ENCODE measurements around the gene SLC1A3.

SLC1A3 gene

DNA sequence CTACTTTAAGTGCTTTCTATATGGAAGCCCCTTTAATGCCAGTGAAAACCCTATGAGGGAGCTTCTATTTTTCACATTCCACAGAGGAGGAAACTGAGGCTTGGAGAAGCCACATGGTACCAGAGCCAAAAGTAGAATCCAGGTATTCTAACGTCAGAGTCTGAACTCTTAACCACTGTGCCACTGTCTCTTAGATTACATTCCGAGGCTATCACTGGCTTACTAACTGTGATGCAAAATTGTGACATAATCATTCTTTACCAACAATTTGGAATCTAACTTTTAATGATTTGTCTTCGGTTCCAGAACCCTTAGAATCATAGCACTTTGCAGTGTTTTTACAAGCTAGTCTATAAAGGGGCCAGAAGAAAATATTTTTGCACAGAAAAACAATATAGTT lies 59.2 kb downstream of the SLC1A3 start:
- no peak for TF ChIP-seq ZFX (IDR thresholded peaks at IDR 0.05)
- TF ChIP-seq, protein P1, sequence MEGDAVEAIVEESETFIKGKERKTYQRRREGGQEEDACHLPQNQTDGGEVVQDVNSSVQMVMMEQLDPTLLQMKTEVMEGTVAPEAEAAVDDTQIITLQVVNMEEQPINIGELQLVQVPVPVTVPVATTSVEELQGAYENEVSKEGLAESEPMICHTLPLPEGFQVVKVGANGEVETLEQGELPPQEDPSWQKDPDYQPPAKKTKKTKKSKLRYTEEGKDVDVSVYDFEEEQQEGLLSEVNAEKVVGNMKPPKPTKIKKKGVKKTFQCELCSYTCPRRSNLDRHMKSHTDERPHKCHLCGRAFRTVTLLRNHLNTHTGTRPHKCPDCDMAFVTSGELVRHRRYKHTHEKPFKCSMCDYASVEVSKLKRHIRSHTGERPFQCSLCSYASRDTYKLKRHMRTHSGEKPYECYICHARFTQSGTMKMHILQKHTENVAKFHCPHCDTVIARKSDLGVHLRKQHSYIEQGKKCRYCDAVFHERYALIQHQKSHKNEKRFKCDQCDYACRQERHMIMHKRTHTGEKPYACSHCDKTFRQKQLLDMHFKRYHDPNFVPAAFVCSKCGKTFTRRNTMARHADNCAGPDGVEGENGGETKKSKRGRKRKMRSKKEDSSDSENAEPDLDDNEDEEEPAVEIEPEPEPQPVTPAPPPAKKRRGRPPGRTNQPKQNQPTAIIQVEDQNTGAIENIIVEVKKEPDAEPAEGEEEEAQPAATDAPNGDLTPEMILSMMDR (conservative IDR thresholded peaks at IDR 0.05), result no peak
- no peak overlapping the region for H3K27ac ChIP-seq

DNA sequence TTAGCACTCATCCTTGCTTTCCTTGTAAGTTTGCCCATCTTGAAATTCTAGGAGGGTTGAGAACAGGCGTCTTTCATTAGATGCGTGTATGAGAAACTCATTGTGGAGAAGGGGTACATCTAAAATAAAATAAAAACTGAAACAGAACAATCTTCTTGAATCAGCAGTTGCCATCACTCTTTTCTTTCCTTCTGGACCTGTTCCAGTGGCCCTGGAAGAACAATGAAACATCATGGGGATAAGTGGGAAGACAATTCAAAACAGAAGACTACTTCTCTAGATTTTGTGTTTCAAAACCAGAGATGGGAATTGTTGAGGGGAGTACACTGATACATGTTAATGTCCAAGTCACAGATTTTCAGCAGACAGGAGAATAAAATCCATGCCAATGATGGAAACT lies 59.9 kb downstream of the SLC1A3 start:
- H3K27ac ChIP-seq, result no peak overlapping the region
- TF ChIP-seq ZFX (IDR thresholded peaks at IDR 0.05), result no peak
- TF ChIP-seq, protein P1 (conservative IDR thresholded peaks at IDR 0.05), result no peak

DNA sequence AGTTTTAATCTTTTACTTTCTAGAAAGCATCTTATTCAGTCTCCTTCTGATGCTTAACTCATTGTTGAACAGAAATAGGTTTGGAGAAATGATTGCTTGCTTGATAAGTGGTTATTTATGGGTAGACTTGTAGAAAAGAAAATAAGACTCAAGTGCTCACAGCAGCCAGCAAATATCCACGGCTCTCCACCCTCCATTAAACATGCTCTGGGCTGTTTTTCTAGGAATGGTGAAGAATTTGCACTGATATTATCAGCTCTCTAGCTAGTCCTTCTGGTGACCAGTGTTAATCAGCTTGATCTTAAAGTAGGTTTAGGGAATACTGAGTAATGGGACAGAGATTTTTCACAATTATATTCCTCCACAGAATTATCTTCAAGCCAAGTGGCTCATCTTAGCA lies 60.6 kb downstream of the SLC1A3 start:
- no peak overlapping the region for H3K27ac ChIP-seq
- TF ChIP-seq, protein P1 (conservative IDR thresholded peaks at IDR 0.05), result no peak
- no peak for TF ChIP-seq ZFX (IDR thresholded peaks at IDR 0.05)

DNA sequence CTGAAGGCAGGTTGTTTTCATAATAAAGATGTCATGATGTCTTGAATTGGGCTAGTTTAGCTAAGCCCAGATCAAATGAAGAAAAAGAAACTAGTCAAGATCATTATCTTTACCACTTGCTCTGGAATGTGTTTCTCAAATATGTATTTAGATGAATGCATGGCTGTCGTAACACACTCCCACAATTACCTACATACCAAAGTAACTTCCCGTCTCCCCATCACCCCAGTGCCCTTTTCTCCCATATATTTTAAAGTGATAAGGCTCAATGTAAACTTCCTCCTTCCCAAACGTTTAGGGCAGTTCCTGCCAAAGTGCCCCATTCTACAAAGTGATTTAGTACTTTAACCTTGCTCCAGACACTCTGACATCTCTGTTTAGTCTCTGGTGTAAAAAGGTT lies 61.4 kb downstream of the SLC1A3 start:
- no peak for TF ChIP-seq ZFX (IDR thresholded peaks at IDR 0.05)
- TF ChIP-seq, protein P1 (conservative IDR thresholded peaks at IDR 0.05), result no peak
- no peak overlapping the region for H3K27ac ChIP-seq

DNA sequence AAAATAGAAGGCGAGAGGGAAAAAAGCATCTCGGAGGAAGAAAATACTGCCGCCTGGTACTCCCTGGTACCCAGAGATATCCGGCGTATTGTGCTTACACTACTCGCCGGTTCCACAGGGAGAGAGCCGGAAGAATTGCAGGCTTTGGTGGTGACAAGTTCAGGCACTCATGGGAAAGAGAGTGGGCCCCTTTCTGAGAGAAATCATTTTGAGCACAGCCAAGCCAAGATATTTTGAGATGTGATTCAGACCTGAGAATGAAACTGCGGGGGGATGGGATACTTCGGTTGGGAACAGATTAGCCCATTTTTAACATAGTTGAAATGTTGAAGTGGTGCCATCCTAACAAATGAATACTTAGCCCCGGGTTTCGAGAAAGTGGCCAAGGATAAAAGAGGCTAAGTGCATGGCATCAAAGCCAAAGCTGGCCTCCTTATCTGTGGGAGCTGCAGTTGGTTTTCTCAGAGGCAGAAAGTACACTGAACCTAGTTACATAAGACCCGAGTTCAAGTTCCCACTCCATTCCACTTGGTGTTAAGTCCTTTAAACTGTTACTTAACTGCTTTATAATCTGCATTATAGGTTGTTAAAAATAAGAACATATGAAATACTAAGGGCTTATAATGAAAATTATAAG lies 62.7 kb downstream of the SLC1A3 start:
- no peak overlapping the region for H3K27ac ChIP-seq
- no peak for TF ChIP-seq ZFX (IDR thresholded peaks at IDR 0.05)

DNA sequence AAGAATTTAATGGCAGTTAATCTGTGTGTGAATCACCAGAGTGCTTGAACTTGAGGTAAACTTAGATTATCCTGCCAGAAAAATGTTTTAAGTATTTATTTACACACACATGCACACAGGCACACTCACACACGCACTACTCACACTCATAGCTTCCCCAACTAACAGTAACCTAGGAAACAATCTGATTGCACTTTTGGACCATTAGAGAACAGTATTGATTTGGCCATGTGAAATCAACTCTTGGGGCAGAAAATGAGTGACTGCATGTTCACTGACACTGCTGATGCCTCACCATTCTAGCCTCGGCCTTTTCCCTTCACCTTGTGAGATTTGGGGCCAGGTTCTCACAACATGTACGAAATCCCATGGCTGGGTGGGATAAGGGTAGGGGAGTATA lies 64.1 kb downstream of the SLC1A3 start:
- no peak for TF ChIP-seq ZFX (IDR thresholded peaks at IDR 0.05)
- TF ChIP-seq, protein P1 (conservative IDR thresholded peaks at IDR 0.05), result no peak

DNA sequence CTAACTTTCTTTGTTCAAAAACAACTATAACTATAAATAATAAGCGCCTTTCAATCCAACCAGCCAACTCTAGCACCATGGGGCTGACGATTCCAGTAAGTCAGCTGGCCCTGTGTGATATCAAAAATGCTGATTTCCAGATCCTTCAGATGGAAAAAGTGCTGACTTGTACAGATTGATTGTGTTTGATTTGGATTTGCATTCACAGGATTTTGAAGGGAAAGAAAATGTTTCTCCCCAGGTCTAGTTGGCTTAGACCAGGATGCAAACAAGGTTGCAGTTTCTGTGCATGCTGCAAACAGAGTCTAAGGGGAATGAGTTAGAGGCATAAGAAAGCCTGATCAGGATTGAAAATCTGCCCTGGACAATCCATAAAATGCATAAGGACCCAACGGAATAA lies 68.9 kb downstream of the SLC1A3 start:
- H3K27ac ChIP-seq, result no peak overlapping the region
- TF ChIP-seq, protein P1 (conservative IDR thresholded peaks at IDR 0.05), result no peak
- TF ChIP-seq ZFX (IDR thresholded peaks at IDR 0.05), result no peak

More for the DNA sequence above, 64.1 kb downstream of the SLC1A3 start:
- H3K27ac ChIP-seq, result no peak overlapping the region

Measured in C4-2B (cell line).